Measurements from ENCODE around the gene HAPLN3.

Gene HAPLN3

GRCh38 chr15:88908697-88909621 is 13.6 kb upstream of the HAPLN3 start:
- no peak for DNase-seq (ENCODE audit: low read depth)
- peaks cover 50% of the 10 kb centered on the region for H3K4me1 ChIP-seq (ENCODE audit: control insufficient read depth, insufficient read depth, low read length)
- peak overlapping the region; percentile 97 for H3K4me3 ChIP-seq (ENCODE audit: low read length)
- no peaks in the 10 kb centered on the region for H3K27me3 ChIP-seq (replicated peaks; ENCODE audit: control insufficient read depth, insufficient read depth, low read length)
- peaks cover 57% of the 10 kb centered on the region for H3K36me3 ChIP-seq (ENCODE audit: control insufficient read depth, insufficient read depth, low read length, severe bottlenecking)
- H3K9me3 ChIP-seq (ENCODE audit: control insufficient read depth, low read length) = no peaks in the 10 kb centered on the region
- H3K9ac ChIP-seq (ENCODE audit: low read length) = peak overlapping the region; percentile 61

- Histone ChIP-seq H3K4me3 (ENCODE audit: low read length) (no peak overlapping the region), H3K4me1 (ENCODE audit: control insufficient read depth, insufficient read depth, low read length) (peaks cover 44% of the 10 kb centered on the region), H3K36me3 (ENCODE audit: control insufficient read depth, insufficient read depth, low read length, severe bottlenecking) (peaks cover 66% of the 10 kb centered on the region), H3K27me3 (replicated peaks; ENCODE audit: control insufficient read depth, insufficient read depth, low read length) (no peaks in the 10 kb centered on the region), H3K9ac (ENCODE audit: low read length) (peak overlapping the region; percentile 61), H3K9me3 (ENCODE audit: control insufficient read depth, low read length) (no peaks in the 10 kb centered on the region)
- DNase-seq (ENCODE audit: low read depth) = no peak
These were observed 12.8 kb upstream of the HAPLN3 start for GRCh38 chr15:88908123-88908522.

GRCh38 chr15:88907111-88907510 is 11.8 kb upstream of the HAPLN3 start:
- H3K36me3 ChIP-seq (ENCODE audit: control insufficient read depth, insufficient read depth, low read length, severe bottlenecking) = peaks cover 76% of the 10 kb centered on the region
- H3K4me3 ChIP-seq (ENCODE audit: low read length) = no peak overlapping the region
- H3K9me3 ChIP-seq (ENCODE audit: control insufficient read depth, low read length) = no peaks in the 10 kb centered on the region
- no peak overlapping the region for H3K9ac ChIP-seq (ENCODE audit: low read length)
- peaks cover 43% of the 10 kb centered on the region for H3K4me1 ChIP-seq (ENCODE audit: control insufficient read depth, insufficient read depth, low read length)
- DNase-seq (ENCODE audit: low read depth) = no peak
- no peaks in the 10 kb centered on the region for H3K27me3 ChIP-seq (replicated peaks; ENCODE audit: control insufficient read depth, insufficient read depth, low read length)

- H3K9me3 ChIP-seq (ENCODE audit: control insufficient read depth, low read length) = no peaks in the 10 kb centered on the region
- H3K4me1 ChIP-seq (ENCODE audit: control insufficient read depth, insufficient read depth, low read length) = peaks cover 39% of the 10 kb centered on the region
- no peaks in the 10 kb centered on the region for H3K27me3 ChIP-seq (replicated peaks; ENCODE audit: control insufficient read depth, insufficient read depth, low read length)
- no peak for DNase-seq (ENCODE audit: low read depth)
- no peak overlapping the region for H3K9ac ChIP-seq (ENCODE audit: low read length)
- no peak overlapping the region for H3K4me3 ChIP-seq (ENCODE audit: low read length)
- H3K36me3 ChIP-seq (ENCODE audit: control insufficient read depth, insufficient read depth, low read length, severe bottlenecking) = peaks cover 82% of the 10 kb centered on the region
These were observed 11.2 kb upstream of the HAPLN3 start for GRCh38 chr15:88906551-88906950.

GRCh38 chr15:88906130-88906529 is 10.8 kb upstream of the HAPLN3 start:
- Histone ChIP-seq H3K4me3 (ENCODE audit: low read length) (no peak overlapping the region), H3K36me3 (ENCODE audit: control insufficient read depth, insufficient read depth, low read length, severe bottlenecking) (peaks cover 86% of the 10 kb centered on the region), H3K4me1 (ENCODE audit: control insufficient read depth, insufficient read depth, low read length) (peaks cover 41% of the 10 kb centered on the region), H3K27me3 (replicated peaks; ENCODE audit: control insufficient read depth, insufficient read depth, low read length) (no peaks in the 10 kb centered on the region), H3K9me3 (ENCODE audit: control insufficient read depth, low read length) (no peaks in the 10 kb centered on the region), H3K9ac (ENCODE audit: low read length) (peak overlapping the region; percentile 65)
- DNase-seq (ENCODE audit: low read depth) = no peak

GRCh38 chr15:88905576-88905975 is 10.2 kb upstream of the HAPLN3 start:
- DNase-seq (ENCODE audit: low read depth) = no peak
- H3K36me3 ChIP-seq (ENCODE audit: control insufficient read depth, insufficient read depth, low read length, severe bottlenecking) = peaks cover 90% of the 10 kb centered on the region
- H3K4me3 ChIP-seq (ENCODE audit: low read length) = no peak overlapping the region
- peaks cover 40% of the 10 kb centered on the region for H3K4me1 ChIP-seq (ENCODE audit: control insufficient read depth, insufficient read depth, low read length)
- H3K9ac ChIP-seq (ENCODE audit: low read length) = peak overlapping the region; percentile 65
- no peaks in the 10 kb centered on the region for H3K27me3 ChIP-seq (replicated peaks; ENCODE audit: control insufficient read depth, insufficient read depth, low read length)
- no peaks in the 10 kb centered on the region for H3K9me3 ChIP-seq (ENCODE audit: control insufficient read depth, low read length)

- H3K27me3 ChIP-seq (replicated peaks; ENCODE audit: control insufficient read depth, insufficient read depth, low read length) = no peaks in the 10 kb centered on the region
- H3K36me3 ChIP-seq (ENCODE audit: control insufficient read depth, insufficient read depth, low read length, severe bottlenecking) = peaks cover 93% of the 10 kb centered on the region
- peak; percentile 91 for DNase-seq (ENCODE audit: low read depth)
- no peaks in the 10 kb centered on the region for H3K9me3 ChIP-seq (ENCODE audit: control insufficient read depth, low read length)
- no peak overlapping the region for H3K4me3 ChIP-seq (ENCODE audit: low read length)
- peaks cover 36% of the 10 kb centered on the region for H3K4me1 ChIP-seq (ENCODE audit: control insufficient read depth, insufficient read depth, low read length)
- H3K9ac ChIP-seq (ENCODE audit: low read length) = peak overlapping the region; percentile 65
These were observed 9.4 kb upstream of the HAPLN3 start for GRCh38 chr15:88904624-88905327.

GRCh38 chr15:88904257-88904623 is 8.9 kb upstream of the HAPLN3 start:
- Histone ChIP-seq H3K4me1 (ENCODE audit: control insufficient read depth, insufficient read depth, low read length) (peaks cover 30% of the 10 kb centered on the region), H3K4me3 (ENCODE audit: low read length) (no peak overlapping the region), H3K36me3 (ENCODE audit: control insufficient read depth, insufficient read depth, low read length, severe bottlenecking) (peaks cover 93% of the 10 kb centered on the region), H3K27me3 (replicated peaks; ENCODE audit: control insufficient read depth, insufficient read depth, low read length) (no peaks in the 10 kb centered on the region), H3K9ac (ENCODE audit: low read length) (peak overlapping the region; percentile 4), H3K9me3 (ENCODE audit: control insufficient read depth, low read length) (no peaks in the 10 kb centered on the region)
- DNase-seq (ENCODE audit: low read depth) = no peak

- no peak for DNase-seq (ENCODE audit: low read depth)
- Histone ChIP-seq H3K9me3 (ENCODE audit: control insufficient read depth, low read length) (no peaks in the 10 kb centered on the region), H3K4me1 (ENCODE audit: control insufficient read depth, insufficient read depth, low read length) (peaks cover 28% of the 10 kb centered on the region), H3K4me3 (ENCODE audit: low read length) (no peak overlapping the region), H3K36me3 (ENCODE audit: control insufficient read depth, insufficient read depth, low read length, severe bottlenecking) (peaks cover 86% of the 10 kb centered on the region), H3K9ac (ENCODE audit: low read length) (peak overlapping the region; percentile 18), H3K27me3 (replicated peaks; ENCODE audit: control insufficient read depth, insufficient read depth, low read length) (no peaks in the 10 kb centered on the region)
These were observed 7.5 kb upstream of the HAPLN3 start for GRCh38 chr15:88902846-88903245.

- peak overlapping the region; percentile 17 for H3K9ac ChIP-seq (ENCODE audit: low read length)
- H3K27me3 ChIP-seq (replicated peaks; ENCODE audit: control insufficient read depth, insufficient read depth, low read length) = no peaks in the 10 kb centered on the region
- DNase-seq (ENCODE audit: low read depth) = no peak
- no peak overlapping the region for H3K4me3 ChIP-seq (ENCODE audit: low read length)
- no peaks in the 10 kb centered on the region for H3K9me3 ChIP-seq (ENCODE audit: control insufficient read depth, low read length)
- peaks cover 83% of the 10 kb centered on the region for H3K36me3 ChIP-seq (ENCODE audit: control insufficient read depth, insufficient read depth, low read length, severe bottlenecking)
- peaks cover 32% of the 10 kb centered on the region for H3K4me1 ChIP-seq (ENCODE audit: control insufficient read depth, insufficient read depth, low read length)
These were observed 7.0 kb upstream of the HAPLN3 start for GRCh38 chr15:88902221-88902835.
